HepG2 (cell line): ENCODE results near the gene EBF4. TPM values are rescaled to one million over a fixed set of nuclear protein-coding genes. Genes with fewer than 3 reads are reported as not detected.
A peak's percentile ranks its signal among the peaks of the same experiment; 100 is the strongest.

ENCODE experiments used
- ATF5 ChIP-seq: sonication (generic); formaldehyde crosslinking; IDR thresholded peaks from 2 replicates; pipeline ENCODE4 v1.4.0; 2020; ENCODE audit warnings: mild to moderate bottlenecking, low read depth, missing genetic modification reagents
- CCDC6 ChIP-seq: sonication (generic); formaldehyde crosslinking; IDR thresholded peaks from 2 replicates; pipeline ENCODE4 v1.8.1; 2022; ENCODE audit warnings: mild to moderate bottlenecking, missing genetic modification reagents, moderate library complexity
- GLMP ChIP-seq: sonication (generic); formaldehyde crosslinking; IDR thresholded peaks from 2 replicates; pipeline ENCODE4 v1.9.0; 2021; ENCODE audit warnings: missing genetic modification reagents, mild to moderate bottlenecking, borderline replicate concordance
- MIER2 ChIP-seq: IDR thresholded peaks from 2 replicates; pipeline ENCODE4 v1.6.1; 2016; ENCODE audit warnings: missing biosample characterization, missing genetic modification reagents
- RAD21 ChIP-seq: fragments of 450-650 bp; formaldehyde crosslinking; IDR thresholded peaks from 2 replicates; pipeline ENCODE4 v1.5.0; 2020; ENCODE audit warnings: mild to moderate bottlenecking
- REPIN1 ChIP-seq: sonication (generic); formaldehyde crosslinking; IDR thresholded peaks from 2 replicates; pipeline ENCODE4 v1.8.0; 2022; ENCODE audit warnings: missing genetic modification reagents, low read depth, mild to moderate bottlenecking, borderline replicate concordance
- RERE ChIP-seq: IDR thresholded peaks from 2 replicates; pipeline ENCODE4 v1.6.1; 2016; ENCODE audit warnings: low read depth, missing genetic modification reagents, missing compliant biosample characterization
- SP2 ChIP-seq: sonication (generic); formaldehyde crosslinking; IDR thresholded peaks from 2 replicates; pipeline ENCODE4 v1.5.1; 2020; ENCODE audit warnings: mild to moderate bottlenecking, missing genetic modification reagents
- ZBTB42 ChIP-seq: sonication (generic); formaldehyde crosslinking; IDR thresholded peaks from 2 replicates; pipeline ENCODE4 v1.5.0; 2020; ENCODE audit warnings: mild to moderate bottlenecking, missing genetic modification reagents
- ZNF142 ChIP-seq: sonication (generic); formaldehyde crosslinking; IDR thresholded peaks from 2 replicates; pipeline ENCODE4 v1.4.0; 2020; ENCODE audit warnings: missing genetic modification reagents
- ZNF292 ChIP-seq: sonication (generic); formaldehyde crosslinking; IDR thresholded peaks from 2 replicates; pipeline ENCODE4 v1.8.1; 2022; ENCODE audit warnings: mild to moderate bottlenecking, low read depth, missing genetic modification reagents, borderline replicate concordance
- ZNF33B ChIP-seq: sonication (generic); formaldehyde crosslinking; IDR thresholded peaks from 2 replicates; pipeline ENCODE4 v1.5.1; 2020; ENCODE audit warnings: mild to moderate bottlenecking, missing genetic modification reagents
- polyA plus RNA-seq, 8 experiments: library from polyadenylated mRNA; depleted of rRNA in 3 of 8; stranded (reverse) in 7 of 8; unstranded in 1 of 8; fragments of >200 nt; fragmentation: Illumina TruSeq in 4 of 8; extraction: Trizol in 4 of 8; gene quantifications; 2 replicates each; pipeline versions ENCODE4 v1.2.1 to v1.2.3, GENCODE V29; 2011 to 2016; ENCODE audit warnings: low read depth in 4 of 8, missing spikeins in 1 of 8, mixed read lengths in 1 of 8; ENCODE audit not compliant: insufficient read depth in 1 of 8
- total RNA-seq, 5 experiments: library from RNA; depleted of rRNA; stranded (reverse); fragments of >200 nt; fragmentation: Illumina TruSeq; extraction: Trizol; gene quantifications; 2 replicates each; pipeline ENCODE4 v1.2.3, GENCODE V29; 2016; ENCODE audit warnings: low read depth in 1 of 5

Gene EBF4
- total and polyA plus RNA-seq, 2 of the 13 experiments (the other 11 are each of a cell fraction or from before 2014, with no cell fraction given) = 0.84 to 2.2 TPM

- TF ChIP-seq ZNF142 (CRISPR knock-in tag) (peak; percentile 11; the same call in 1 of the 2 replicates), CCDC6 (CRISPR knock-in tag) (no peak), SP2 (CRISPR knock-in tag) (peak; percentile 42; the same call in 1 of the 2 replicates), GLMP (CRISPR knock-in tag) (no peak), ATF5 (no peak), RERE (CRISPR knock-in tag) (no peak), REPIN1 (CRISPR knock-in tag) (no peak), RAD21 (CRISPR knock-in tag) (peak; percentile 68), ZNF33B (CRISPR knock-in tag) (no peak), ZNF292 (CRISPR knock-in tag) (no peak), ZBTB42 (CRISPR knock-in tag) (no peak), MIER2 (CRISPR knock-in tag) (no peak)
These were observed 60.2 kb downstream of the EBF4 start (continued) for GRCh38 chr20:2752567-2753460.
